KMS-11 (cell line): ENCODE measurements around the gene SIRPB1.

Experiments
- H2AFZ ChIP-seq: fragments of 200-600 bp; sonication (generic); 2 replicates; pipeline ENCODE4 v1.6.1; 2016; ENCODE audit warnings: antibody characterized with exemption, mixed run types, low read depth
- H3K27ac ChIP-seq: fragments of 200-600 bp; sonication (generic); 2 replicates; pipeline ENCODE4 v1.6.1; 2016; ENCODE audit warnings: mild to moderate bottlenecking, mixed run types
- H3K27me3 ChIP-seq: fragments of 200-600 bp; sonication (generic); 2 replicates; pipeline ENCODE4 v1.6.1; 2017; ENCODE audit warnings: mild to moderate bottlenecking, low read depth, mixed run types, moderate library complexity; ENCODE audit not compliant: insufficient read depth
- H3K36me3 ChIP-seq: fragments of 200-600 bp; sonication (generic); 2 replicates; pipeline ENCODE4 v1.6.1; 2017; ENCODE audit warnings: mild to moderate bottlenecking, mixed run types; ENCODE audit not compliant: insufficient read depth
- H3K4me1 ChIP-seq: fragments of 200-600 bp; sonication (generic); 2 replicates; pipeline ENCODE4 v1.6.1; 2016; ENCODE audit warnings: mild to moderate bottlenecking, low read depth, mixed run types; ENCODE audit not compliant: poor library complexity, severe bottlenecking
- H3K4me2 ChIP-seq: fragments of 200-600 bp; sonication (generic); 2 replicates; pipeline ENCODE4 v1.7.0; 2016; ENCODE audit warnings: mild to moderate bottlenecking, mixed run types
- H3K4me3 ChIP-seq: fragments of 200-600 bp; sonication (generic); IDR thresholded peaks from 2 replicates; pipeline ENCODE4 v1.6.1; 2017; ENCODE audit warnings: low read depth, low read length, mixed read lengths; ENCODE audit not compliant: insufficient read depth
- H3K79me2 ChIP-seq: fragments of 200-600 bp; sonication (generic); 2 replicates; pipeline ENCODE4 v1.6.1; 2016; ENCODE audit warnings: low read depth, mixed run types; ENCODE audit not compliant: insufficient read depth
- H3K9ac ChIP-seq: fragments of 200-600 bp; sonication (generic); 2 replicates; pipeline ENCODE4 v1.6.1; 2016; ENCODE audit warnings: mild to moderate bottlenecking, mixed run types
- H4K20me1 ChIP-seq: fragments of 200-600 bp; sonication (generic); 2 replicates; pipeline ENCODE4 v1.6.1; 2016; ENCODE audit warnings: mild to moderate bottlenecking, mixed run types; ENCODE audit not compliant: insufficient read depth
- CTCF ChIP-seq: fragments of 200-600 bp; sonication (generic); conservative IDR thresholded peaks from 2 replicates; pipeline ENCODE4 v1.6.1; 2017; ENCODE audit warnings: low read depth, mild to moderate bottlenecking, antibody characterized with exemption, low read length, moderate library complexity, mixed read lengths

SIRPB1 gene

DNA sequence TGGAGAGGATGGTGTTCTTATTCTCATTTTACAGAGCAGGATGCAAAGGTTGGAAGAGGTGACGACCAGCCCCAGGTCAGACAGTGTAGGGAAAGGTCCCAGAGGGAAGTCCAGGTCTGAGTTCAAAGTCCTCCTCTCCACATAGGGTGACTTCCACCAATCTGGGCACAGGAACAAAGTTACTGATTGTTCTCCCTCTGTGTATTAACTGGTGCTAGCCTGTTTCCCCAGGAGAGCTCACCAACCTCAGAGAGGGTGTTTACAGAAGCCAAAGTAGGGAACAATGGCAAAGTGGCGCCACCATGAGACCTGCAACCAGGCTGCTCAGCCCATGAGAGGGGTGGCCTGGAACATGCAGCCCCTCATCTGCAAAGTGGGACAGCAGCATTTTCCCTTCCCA is 16.8 kb upstream of the SIRPB1 start:
- Histone ChIP-seq H3K9ac (no peak overlapping the region), H3K27me3 (no peaks in the 10 kb centered on the region), H3K79me2 (no peaks in the 10 kb centered on the region), H3K4me3 (no peak overlapping the region), H3K27ac (no peak overlapping the region), H2AFZ (no peak overlapping the region), H4K20me1 (no peaks in the 10 kb centered on the region), H3K4me2 (no peak overlapping the region), H3K4me1 (no peaks in the 10 kb centered on the region), H3K36me3 (no peaks in the 10 kb centered on the region)
- TF ChIP-seq CTCF, result no peak

- Histone ChIP-seq H4K20me1 (no peaks in the 10 kb centered on the region), H3K79me2 (no peaks in the 10 kb centered on the region), H2AFZ (no peak overlapping the region), H3K4me1 (no peaks in the 10 kb centered on the region), H3K4me3 (no peak overlapping the region), H3K27ac (no peak overlapping the region), H3K27me3 (no peaks in the 10 kb centered on the region), H3K36me3 (no peaks in the 10 kb centered on the region), H3K4me2 (no peak overlapping the region), H3K9ac (no peak overlapping the region)
- no peak for TF ChIP-seq CTCF
Observed at GRCh38 chr20:1635291-1635979, 15.6 kb upstream of the SIRPB1 start.

- no peaks in the 10 kb centered on the region for H3K27me3 ChIP-seq
- no peaks in the 10 kb centered on the region for H3K36me3 ChIP-seq
- no peaks in the 10 kb centered on the region for H4K20me1 ChIP-seq
- H3K79me2 ChIP-seq, result no peaks in the 10 kb centered on the region
- no peak overlapping the region for H3K9ac ChIP-seq
- H3K4me3 ChIP-seq, result no peak overlapping the region
- no peak overlapping the region for H3K27ac ChIP-seq
- no peak for TF ChIP-seq CTCF
- H2AFZ ChIP-seq, result no peak overlapping the region
- H3K4me2 ChIP-seq, result no peak overlapping the region
- H3K4me1 ChIP-seq, result no peaks in the 10 kb centered on the region
Observed at GRCh38 chr20:1633535-1633934, 13.7 kb upstream of the SIRPB1 start.

DNA sequence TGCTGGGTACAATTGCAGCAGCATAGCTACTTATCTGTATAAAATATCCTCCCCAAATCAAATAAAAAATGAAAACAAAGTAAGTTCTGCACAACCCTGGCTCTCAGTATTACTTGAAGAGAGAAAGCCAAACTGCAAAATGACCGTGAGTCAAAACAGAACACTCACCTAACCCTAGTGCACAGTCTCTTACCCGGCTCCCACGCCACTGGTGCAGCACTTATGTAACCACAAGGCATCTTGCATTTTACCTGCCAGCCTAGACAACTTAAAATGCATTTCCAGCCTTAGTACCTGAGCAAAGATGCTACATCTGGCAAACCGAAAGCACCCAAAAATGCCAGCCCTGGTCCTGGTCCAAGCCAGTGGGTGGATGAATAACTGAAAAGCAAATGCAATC is 12.4 kb upstream of the SIRPB1 start:
- Histone ChIP-seq H4K20me1 (no peaks in the 10 kb centered on the region), H3K9ac (no peak overlapping the region), H3K4me3 (no peak overlapping the region), H3K4me2 (no peak overlapping the region), H3K4me1 (no peaks in the 10 kb centered on the region), H3K27me3 (no peaks in the 10 kb centered on the region), H2AFZ (no peak overlapping the region), H3K36me3 (no peaks in the 10 kb centered on the region), H3K79me2 (no peaks in the 10 kb centered on the region), H3K27ac (no peak overlapping the region)
- TF ChIP-seq CTCF, result no peak
